Cardiac fibroblast (primary cell): ENCODE results near the gene CENPL.
"Not testable (repeated sequence)": the region's sequence is repeated elsewhere in the genome, so short reads cannot be mapped to it uniquely, and the experiment has no call there.

Experiments
- DNase-seq, 2 donors: peaks; one replicate each; pipeline versions ENCODE4 v3.0.0 to v3.0.0-alpha.2; 2010; ENCODE audit warnings: low read depth in 2 of 2
- H3K4me3 ChIP-seq, 2 donors: replicated peaks in 1 of 2; 1 replicate in 1 of 2; 2 replicates in 1 of 2; pipeline ENCODE4 v1.5.1; 2011; ENCODE audit warnings: low read depth in 2 of 2, low read length in 2 of 2, mild to moderate bottlenecking in 2 of 2, moderate library complexity in 1 of 2
- CTCF ChIP-seq: IDR thresholded peaks from one replicate; pipeline ENCODE4 v1.5.1; 2011; ENCODE audit warnings: low read depth, mild to moderate bottlenecking, low read length, inconsistent platforms

CENPL gene

DNA sequence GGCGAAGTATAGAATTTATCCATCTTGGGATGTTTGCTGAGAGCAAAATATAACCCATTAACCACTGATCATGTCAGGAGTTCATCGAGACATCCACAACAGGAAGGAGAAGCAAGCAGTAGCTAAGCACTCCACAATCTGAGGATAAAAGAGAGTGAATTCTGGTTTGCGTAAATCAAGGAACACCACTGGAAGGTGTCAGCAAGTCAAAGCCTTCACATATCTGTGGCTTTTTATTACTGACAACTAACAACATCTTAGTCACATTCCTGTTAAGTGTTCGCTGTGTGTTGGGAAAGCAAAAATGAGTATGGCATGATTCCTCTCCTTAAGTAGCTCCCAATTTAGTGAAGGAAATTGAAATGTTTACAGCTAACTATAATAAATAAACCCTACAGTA lies 44.7 kb downstream of the CENPL start:
- DNase-seq: peak in 1 of 2 donors; percentile 11
- H3K4me3 ChIP-seq: no peak overlapping the region
- TF ChIP-seq CTCF: no peak

GRCh38 chr1:173775578-173776226 lies 49.0 kb downstream of the CENPL start:
- DNase-seq: no peak
- no peak overlapping the region for H3K4me3 ChIP-seq
- no peak for TF ChIP-seq CTCF

DNA sequence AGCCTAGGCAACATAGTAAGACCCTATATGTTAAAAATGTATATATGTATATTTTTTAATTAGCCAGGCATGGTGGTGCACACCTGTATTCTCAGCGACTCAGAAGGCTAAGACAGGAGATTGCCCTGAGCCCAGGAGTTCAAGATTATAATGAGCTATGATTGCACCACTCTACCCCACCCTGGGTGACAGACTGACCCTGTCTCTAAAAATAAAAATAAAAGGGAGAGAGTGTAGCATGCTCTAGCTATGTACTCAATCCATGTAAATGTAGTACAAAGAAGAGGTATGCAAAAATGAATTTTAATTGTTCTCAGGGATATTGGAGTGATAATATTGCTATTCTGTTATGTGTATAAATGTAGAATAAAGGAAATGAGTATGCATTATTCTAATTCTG lies 53.1 kb downstream of the CENPL start:
- no peak overlapping the region for H3K4me3 ChIP-seq
- DNase-seq: no peak
- no peak for TF ChIP-seq CTCF

DNA sequence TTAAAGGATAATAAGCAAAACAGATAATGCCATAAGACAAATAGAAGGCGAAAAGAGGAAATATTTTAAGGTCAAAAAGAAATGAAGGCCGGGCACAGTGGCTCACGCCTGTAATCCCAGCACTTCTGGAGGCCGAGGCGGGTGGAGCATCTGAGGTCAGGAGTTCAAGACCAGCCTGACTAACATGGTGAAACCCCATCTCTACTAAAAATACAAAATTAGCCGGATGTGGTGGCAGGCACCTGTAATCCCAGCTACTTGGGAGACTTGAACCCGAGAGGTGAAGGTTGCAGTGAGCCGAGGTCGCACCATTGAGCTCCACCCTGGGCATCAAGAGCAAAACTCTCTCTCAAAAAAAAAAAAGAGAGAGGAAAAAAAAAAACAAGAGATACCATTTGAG lies 54.4 kb downstream of the CENPL start:
- not testable (repeated sequence) for H3K4me3 ChIP-seq, DNase-seq

GRCh38 chr1:173768827-173769226 lies 55.9 kb downstream of the CENPL start:
- TF ChIP-seq CTCF: no peak
- DNase-seq: no peak

DNA sequence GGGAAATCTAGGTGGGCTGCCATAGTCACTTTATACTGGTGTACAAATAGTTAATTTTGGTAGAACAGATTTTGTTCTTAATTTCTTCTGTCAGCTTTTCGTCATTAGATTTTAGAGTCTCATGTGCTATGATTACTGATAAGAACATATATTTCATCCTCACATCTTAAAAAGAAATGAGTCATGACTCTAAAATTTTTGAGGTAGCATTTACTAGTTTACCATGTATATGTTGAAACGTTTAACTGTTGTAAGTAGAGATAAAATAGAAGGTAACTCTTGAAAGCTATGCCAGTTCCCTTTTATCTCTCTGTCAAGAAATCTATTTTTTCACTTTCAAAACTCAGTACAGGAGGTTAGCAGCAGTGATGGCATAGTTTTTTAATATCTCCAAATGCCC lies 56.5 kb downstream of the CENPL start:
- TF ChIP-seq CTCF: no peak
- no peak for DNase-seq
- H3K4me3 ChIP-seq: no peak overlapping the region

More at GRCh38 chr1:173768827-173769226, 55.9 kb downstream of the CENPL start:
- no peak overlapping the region for H3K4me3 ChIP-seq

- DNase-seq, H3K4me3 ChIP-seq: not testable (repeated sequence)
Observed at GRCh38 chr1:173764331-173764730, 60.4 kb downstream of the CENPL start.

GRCh38 chr1:173758980-173759379 lies 65.7 kb downstream of the CENPL start:
- DNase-seq: no peak
- TF ChIP-seq CTCF: no peak
- no peak overlapping the region for H3K4me3 ChIP-seq
